ENCODE results near the gene DLG5.

Gene DLG5

DNA sequence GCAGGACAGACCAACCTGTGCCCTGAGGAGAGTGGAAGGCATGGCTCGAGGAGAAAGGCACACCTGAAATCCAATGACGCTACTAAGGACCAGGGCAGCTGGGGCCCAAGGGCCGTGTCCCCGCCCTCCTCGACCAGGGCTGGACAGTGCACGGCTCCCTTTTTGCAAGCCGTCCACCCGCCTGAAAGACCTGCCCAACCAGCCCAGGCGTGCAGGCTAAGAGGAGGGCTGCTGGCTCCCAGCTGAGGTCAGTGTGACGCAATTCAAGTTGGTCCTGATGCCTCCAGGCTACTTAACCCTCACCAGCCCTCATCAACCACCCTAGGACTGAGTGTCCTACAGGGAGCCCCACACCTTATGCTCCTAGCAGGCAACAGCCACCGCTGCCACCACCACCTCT is 69.3 kb downstream of the DLG5 start:
- Histone ChIP-seq H3K9me3 (ENCODE audit: control insufficient read depth, insufficient read depth, low read length) (no peaks in the 10 kb centered on the region), H3K36me3 (ENCODE audit: control insufficient read depth, insufficient read depth, low read length) (peaks cover 6% of the 10 kb centered on the region; the same call in 1 of the 2 replicates), H3K4me3 (ENCODE audit: low read length) (no peak overlapping the region), H3K4me1 (ENCODE audit: control insufficient read depth, insufficient read depth, low read length) (no peaks in the 10 kb centered on the region), H3K27me3 (ENCODE audit: control insufficient read depth, insufficient read depth, low read length) (no peaks in the 10 kb centered on the region), H3K27ac (ENCODE audit: low read length) (no peak overlapping the region)
- WGBS (ENCODE audit: insufficient coverage, insufficient read length), result no CpG with 5 or more reads among the region's 11 CpGs
- no peak for DNase-seq (ENCODE audit: low read depth, low spot score)

DNA sequence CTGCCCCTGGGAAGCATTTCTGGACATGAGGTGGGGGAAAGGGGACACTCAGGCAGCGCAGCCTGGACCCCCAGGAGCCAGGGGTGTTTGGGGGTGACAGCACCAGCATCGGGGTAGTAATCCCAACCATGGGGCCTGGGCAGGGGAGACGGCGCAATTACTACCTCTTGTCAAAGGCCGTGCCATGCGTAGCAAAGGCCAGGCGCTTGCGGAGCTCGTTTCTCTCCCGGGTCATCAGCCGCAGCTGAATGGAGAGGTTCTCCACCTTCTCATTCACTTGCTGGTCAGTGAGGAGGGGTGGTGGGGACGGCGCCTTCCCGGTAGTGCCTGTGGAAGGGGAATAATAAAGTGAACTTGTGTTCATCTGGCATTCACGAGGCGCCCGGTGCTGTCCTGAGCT is 70.0 kb downstream of the DLG5 start:
- WGBS (ENCODE audit: insufficient coverage, insufficient read length), result no CpG with 5 or more reads among the region's 17 CpGs
- Histone ChIP-seq H3K36me3 (ENCODE audit: control insufficient read depth, insufficient read depth, low read length) (peaks cover 8% of the 10 kb centered on the region; the same call in 1 of the 2 replicates), H3K27me3 (ENCODE audit: control insufficient read depth, insufficient read depth, low read length) (no peaks in the 10 kb centered on the region), H3K27ac (ENCODE audit: low read length) (no peak overlapping the region), H3K4me3 (ENCODE audit: low read length) (no peak overlapping the region), H3K9me3 (ENCODE audit: control insufficient read depth, insufficient read depth, low read length) (no peaks in the 10 kb centered on the region), H3K4me1 (ENCODE audit: control insufficient read depth, insufficient read depth, low read length) (peaks cover 2% of the 10 kb centered on the region; the same call in 1 of the 2 replicates)
- DNase-seq (ENCODE audit: low read depth, low spot score), result no peak

- DNase-seq (ENCODE audit: low read depth, low spot score), result no peak
- H3K4me3 ChIP-seq (ENCODE audit: low read length), result no peak overlapping the region
- H3K27me3 ChIP-seq (ENCODE audit: control insufficient read depth, insufficient read depth, low read length), result no peaks in the 10 kb centered on the region
- H3K36me3 ChIP-seq (ENCODE audit: control insufficient read depth, insufficient read depth, low read length), result peaks cover 8% of the 10 kb centered on the region; the same call in 1 of the 2 replicates
- WGBS (ENCODE audit: insufficient coverage, insufficient read length), result no CpG with 5 or more reads among the region's 5 CpGs
- H3K4me1 ChIP-seq (ENCODE audit: control insufficient read depth, insufficient read depth, low read length), result peaks cover 3% of the 10 kb centered on the region; the same call in 1 of the 2 replicates
- H3K27ac ChIP-seq (ENCODE audit: low read length), result no peak overlapping the region
- no peaks in the 10 kb centered on the region for H3K9me3 ChIP-seq (ENCODE audit: control insufficient read depth, insufficient read depth, low read length)
Measured at GRCh38 chr10:77855404-77856155, 71.0 kb downstream of the DLG5 start.

DNA sequence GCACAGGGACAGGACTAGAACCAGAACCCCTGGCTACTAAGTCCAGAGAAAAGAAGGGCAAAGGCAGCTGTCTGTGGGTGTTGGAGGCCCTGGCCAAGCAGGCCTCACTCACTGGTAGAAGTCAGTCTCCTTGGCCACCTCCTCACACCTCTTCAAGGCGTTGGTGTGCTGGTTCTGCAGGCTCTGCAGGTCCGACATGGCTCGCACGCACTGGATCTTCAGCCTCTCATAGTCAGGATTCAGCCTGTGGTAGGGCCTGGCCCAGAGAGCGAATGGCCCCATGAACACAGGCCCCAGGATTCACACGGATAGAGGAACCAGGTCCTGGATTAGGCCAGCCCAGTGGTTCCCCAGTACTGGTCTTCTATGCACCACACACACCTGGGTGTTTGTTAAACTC is 72.4 kb downstream of the DLG5 start:
- Histone ChIP-seq H3K9me3 (ENCODE audit: control insufficient read depth, insufficient read depth, low read length) (no peaks in the 10 kb centered on the region), H3K4me3 (ENCODE audit: low read length) (no peak overlapping the region), H3K4me1 (ENCODE audit: control insufficient read depth, insufficient read depth, low read length) (peaks cover 7% of the 10 kb centered on the region), H3K36me3 (ENCODE audit: control insufficient read depth, insufficient read depth, low read length) (peaks cover 8% of the 10 kb centered on the region; the same call in 1 of the 2 replicates), H3K27me3 (ENCODE audit: control insufficient read depth, insufficient read depth, low read length) (no peaks in the 10 kb centered on the region), H3K27ac (ENCODE audit: low read length) (no peak overlapping the region)
- no CpG with 5 or more reads among the region's 6 CpGs for WGBS (ENCODE audit: insufficient coverage, insufficient read length)
- no peak for DNase-seq (ENCODE audit: low read depth, low spot score)

DNA sequence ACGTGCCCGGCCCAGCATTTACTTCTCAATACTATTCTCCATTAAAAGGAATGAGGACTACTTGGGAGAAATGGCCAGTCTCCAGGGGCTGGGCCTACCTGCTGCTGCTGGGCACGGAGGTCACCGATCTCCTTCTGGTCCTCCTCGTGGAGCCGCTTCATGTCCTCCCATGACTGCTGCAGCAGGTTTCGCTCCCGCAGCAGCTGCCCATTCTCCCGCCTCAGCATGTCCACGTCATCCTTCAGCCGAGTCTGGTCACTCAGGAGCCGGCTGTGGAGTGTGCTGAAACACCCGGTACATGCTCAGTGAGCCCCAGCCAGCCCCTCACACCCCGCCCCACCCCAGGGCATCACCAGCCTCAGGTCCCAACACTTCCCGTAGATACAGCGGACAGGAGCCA is 73.3 kb downstream of the DLG5 start:
- Histone ChIP-seq H3K27me3 (ENCODE audit: control insufficient read depth, insufficient read depth, low read length) (no peaks in the 10 kb centered on the region), H3K9me3 (ENCODE audit: control insufficient read depth, insufficient read depth, low read length) (no peaks in the 10 kb centered on the region), H3K4me1 (ENCODE audit: control insufficient read depth, insufficient read depth, low read length) (peaks cover 7% of the 10 kb centered on the region), H3K27ac (ENCODE audit: low read length) (no peak overlapping the region), H3K4me3 (ENCODE audit: low read length) (no peak overlapping the region), H3K36me3 (ENCODE audit: control insufficient read depth, insufficient read depth, low read length) (peaks cover 8% of the 10 kb centered on the region; the same call in 1 of the 2 replicates)
- no peak for DNase-seq (ENCODE audit: low read depth, low spot score)
- no CpG with 5 or more reads among the region's 16 CpGs for WGBS (ENCODE audit: insufficient coverage, insufficient read length)

DNA sequence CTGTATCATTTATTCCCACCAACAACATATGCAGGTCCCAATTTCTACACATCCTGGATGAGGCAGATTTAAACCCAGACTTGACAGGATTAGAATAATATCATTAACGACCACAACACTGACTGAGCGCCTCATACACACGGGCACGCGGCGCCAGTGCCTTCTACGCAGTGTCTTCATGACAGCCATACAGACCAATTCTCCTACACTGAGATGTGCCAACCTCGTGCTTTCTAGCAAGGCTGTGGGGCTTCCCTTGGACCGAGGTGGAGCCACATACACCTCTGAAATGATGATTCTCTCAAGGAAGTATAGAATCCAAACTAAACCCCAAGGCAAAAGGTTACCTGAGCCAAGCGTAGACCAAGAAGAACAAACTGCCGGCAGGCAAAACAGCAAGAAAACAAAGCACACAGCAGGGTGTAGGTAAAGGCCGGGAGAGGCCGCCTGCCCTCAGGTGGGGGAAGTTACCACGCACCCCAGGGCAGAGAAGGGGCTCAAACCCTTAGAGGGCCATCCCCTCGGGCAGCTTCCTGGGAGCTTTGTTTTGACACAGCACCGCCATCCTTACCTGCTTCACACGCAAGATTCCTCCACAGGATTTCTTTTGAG is 75.8 kb downstream of the DLG5 start:
- no peaks in the 10 kb centered on the region for H3K9me3 ChIP-seq (ENCODE audit: control insufficient read depth, insufficient read depth, low read length)
- peaks cover 5% of the 10 kb centered on the region; the same call in 1 of the 2 replicates for H3K36me3 ChIP-seq (ENCODE audit: control insufficient read depth, insufficient read depth, low read length)
- H3K4me1 ChIP-seq (ENCODE audit: control insufficient read depth, insufficient read depth, low read length), result peaks cover 7% of the 10 kb centered on the region
- H3K27me3 ChIP-seq (ENCODE audit: control insufficient read depth, insufficient read depth, low read length), result no peaks in the 10 kb centered on the region
- DNase-seq (ENCODE audit: low read depth, low spot score), result no peak
- no peak overlapping the region for H3K4me3 ChIP-seq (ENCODE audit: low read length)
- H3K27ac ChIP-seq (ENCODE audit: low read length), result no peak overlapping the region
- no CpG with 5 or more reads among the region's 17 CpGs for WGBS (ENCODE audit: insufficient coverage, insufficient read length)

- WGBS (ENCODE audit: insufficient coverage, insufficient read length), result no CpG with 5 or more reads among the region's 12 CpGs
- peaks cover 5% of the 10 kb centered on the region; the same call in 1 of the 2 replicates for H3K36me3 ChIP-seq (ENCODE audit: control insufficient read depth, insufficient read depth, low read length)
- H3K27ac ChIP-seq (ENCODE audit: low read length), result no peak overlapping the region
- no peaks in the 10 kb centered on the region for H3K9me3 ChIP-seq (ENCODE audit: control insufficient read depth, insufficient read depth, low read length)
- H3K4me1 ChIP-seq (ENCODE audit: control insufficient read depth, insufficient read depth, low read length), result peaks cover 7% of the 10 kb centered on the region
- no peak for DNase-seq (ENCODE audit: low read depth, low spot score)
- H3K4me3 ChIP-seq (ENCODE audit: low read length), result no peak overlapping the region
- no peaks in the 10 kb centered on the region for H3K27me3 ChIP-seq (ENCODE audit: control insufficient read depth, insufficient read depth, low read length)
Measured at GRCh38 chr10:77849039-77849664, 77.4 kb downstream of the DLG5 start.

- Histone ChIP-seq H3K4me1 (ENCODE audit: control insufficient read depth, insufficient read depth, low read length) (peaks cover 7% of the 10 kb centered on the region), H3K9me3 (ENCODE audit: control insufficient read depth, insufficient read depth, low read length) (no peaks in the 10 kb centered on the region), H3K27me3 (ENCODE audit: control insufficient read depth, insufficient read depth, low read length) (no peaks in the 10 kb centered on the region), H3K4me3 (ENCODE audit: low read length) (no peak overlapping the region), H3K36me3 (ENCODE audit: control insufficient read depth, insufficient read depth, low read length) (peaks cover 8% of the 10 kb centered on the region), H3K27ac (ENCODE audit: low read length) (no peak overlapping the region)
- peak; percentile 73 for DNase-seq (ENCODE audit: low read depth, low spot score)
- no CpG with 5 or more reads among the region's 21 CpGs for WGBS (ENCODE audit: insufficient coverage, insufficient read length)
Measured at GRCh38 chr10:77846718-77847311, 79.7 kb downstream of the DLG5 start.

DNA sequence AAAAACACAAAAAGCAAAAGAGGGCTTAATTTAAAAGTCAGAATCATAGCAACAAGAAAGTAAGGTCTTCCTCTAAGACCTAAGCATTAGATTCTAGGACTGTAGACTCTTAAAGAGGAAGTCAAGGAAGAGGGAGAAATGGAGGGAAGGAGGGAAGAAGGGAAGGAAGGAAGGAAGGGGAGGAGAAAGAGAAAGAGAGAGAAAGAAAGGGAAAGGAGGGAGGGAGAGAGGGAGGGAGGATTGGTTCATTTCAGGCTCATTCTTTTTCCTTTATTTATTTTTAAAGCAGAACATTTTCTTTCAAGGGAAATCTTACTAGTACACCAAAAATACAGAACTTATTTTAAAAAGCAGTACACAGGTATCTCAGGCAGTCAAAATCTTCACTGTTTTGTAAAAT is 81.1 kb downstream of the DLG5 start:
- no peak overlapping the region for H3K27ac ChIP-seq (ENCODE audit: low read length)

DNA sequence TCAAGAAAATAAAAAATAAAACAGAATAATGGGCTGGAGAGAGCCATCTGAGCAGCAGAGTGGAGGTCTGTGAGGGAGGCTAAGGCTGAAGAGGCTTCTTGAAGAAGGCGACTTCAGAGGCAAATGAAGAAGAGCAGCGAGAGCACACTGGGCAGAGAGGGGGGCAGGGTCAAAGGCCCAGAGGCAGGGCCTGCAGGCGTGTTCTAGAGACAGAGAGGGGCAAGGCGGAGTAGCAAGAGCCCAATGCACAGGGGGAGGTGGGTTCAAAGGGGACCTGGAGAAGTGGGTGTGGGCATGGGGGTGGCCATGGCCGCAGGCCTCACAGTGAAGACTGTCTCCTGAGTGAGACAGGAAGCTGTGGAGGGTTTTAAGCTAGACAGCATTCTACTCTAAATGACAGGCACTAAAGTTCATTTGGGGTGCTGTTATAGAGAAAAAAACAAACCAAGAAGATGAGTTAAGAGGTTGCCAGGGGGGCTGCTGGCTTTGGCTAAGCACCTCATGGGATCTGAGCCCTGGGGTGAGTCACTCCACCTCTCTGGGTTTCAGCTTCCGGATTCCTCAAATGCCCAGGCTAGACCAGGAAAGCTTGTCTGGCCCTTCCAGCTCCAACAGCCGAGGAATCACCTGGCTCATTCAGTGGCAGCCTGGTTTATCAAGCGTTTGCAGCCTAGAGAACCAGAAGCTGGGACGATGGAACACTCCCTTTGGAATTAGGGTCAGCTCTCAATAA is 81.7 kb downstream of the DLG5 start:
- Histone ChIP-seq H3K27me3 (ENCODE audit: control insufficient read depth, insufficient read depth, low read length) (no peaks in the 10 kb centered on the region), H3K9me3 (ENCODE audit: control insufficient read depth, insufficient read depth, low read length) (no peaks in the 10 kb centered on the region), H3K27ac (ENCODE audit: low read length) (no peak overlapping the region), H3K4me3 (ENCODE audit: low read length) (no peak overlapping the region), H3K4me1 (ENCODE audit: control insufficient read depth, insufficient read depth, low read length) (peaks cover 3% of the 10 kb centered on the region; the same call in 1 of the 2 replicates), H3K36me3 (ENCODE audit: control insufficient read depth, insufficient read depth, low read length) (peaks cover 14% of the 10 kb centered on the region)
- no peak for DNase-seq (ENCODE audit: low read depth, low spot score)
- no CpG with 5 or more reads among the region's 9 CpGs for WGBS (ENCODE audit: insufficient coverage, insufficient read length)

More for the DNA sequence above, 81.1 kb downstream of the DLG5 start:
- Histone ChIP-seq H3K4me3 (ENCODE audit: low read length) (no peak overlapping the region), H3K36me3 (ENCODE audit: control insufficient read depth, insufficient read depth, low read length) (peaks cover 14% of the 10 kb centered on the region), H3K9me3 (ENCODE audit: control insufficient read depth, insufficient read depth, low read length) (no peaks in the 10 kb centered on the region), H3K4me1 (ENCODE audit: control insufficient read depth, insufficient read depth, low read length) (peaks cover 3% of the 10 kb centered on the region; the same call in 1 of the 2 replicates), H3K27me3 (ENCODE audit: control insufficient read depth, insufficient read depth, low read length) (no peaks in the 10 kb centered on the region)
- no peak for DNase-seq (ENCODE audit: low read depth, low spot score)
